Thyroid gland (tissue), 4 donors: ENCODE data around the gene ZNF219. TPM values are rescaled to one million over a fixed set of nuclear protein-coding genes. Genes with fewer than 3 reads are reported as not detected.
A peak's percentile ranks its signal among the peaks of the same experiment; 100 is the strongest.

Experiments
- DNase-seq, 2 donors: peaks; one replicate each; pipeline ENCODE4 v3.0.0-alpha.2; 2019
- H3K27ac ChIP-seq, 3 donors: fragments of 200-600 bp; sonication (generic); 1 replicate in 2 of 3; 2 replicates in 1 of 3; pipeline ENCODE4 v1.5.1; 2016 to 2019; ENCODE audit warnings: mild to moderate bottlenecking in 1 of 3, moderate library complexity in 1 of 3
- H3K27me3 ChIP-seq: fragments of 200-600 bp; sonication (generic); one replicate; pipeline ENCODE4 v1.5.1; 2019
- H3K36me3 ChIP-seq, 2 donors: fragments of 200-600 bp; sonication (generic); one replicate each; pipeline ENCODE4 v1.5.1; 2016 to 2019
- H3K4me1 ChIP-seq, 2 donors: fragments of 200-600 bp; sonication (generic); one replicate each; pipeline ENCODE4 v1.5.1; 2017 to 2019
- H3K4me3 ChIP-seq, 3 donors: fragments of 200-600 bp; sonication (generic); replicated peaks in 1 of 3; 1 replicate in 2 of 3; 2 replicates in 1 of 3; pipeline ENCODE4 v1.5.1; 2016; ENCODE audit warnings: mild to moderate bottlenecking in 1 of 3
- H3K9me3 ChIP-seq: fragments of 200-600 bp; sonication (generic); one replicate; pipeline ENCODE4 v1.5.1; 2017
- POLR2A ChIP-seq, 2 donors: fragments of 450-650 bp; IDR thresholded peaks; one replicate each; pipeline ENCODE4 v1.6.1; 2017; ENCODE audit warnings: antibody characterized with exemption in 2 of 2, mild to moderate bottlenecking in 2 of 2, moderate library complexity in 1 of 2
- WGBS, 2 donors: methylation state at CpG; one replicate each; pipeline ENCODE4 v1.1.5; 2017; 5-methylcytosine and 5-hydroxymethylcytosine counted together
- intact Hi-C: fragments of 100-400 bp; cut with DNase I; formaldehyde crosslinking; loops from one replicate; pipeline ENCODE4 v1.15.1; 2023
- total RNA-seq, 4 donors: library from RNA; depleted of rRNA; stranded (reverse); fragments of >200 nt; gene quantifications; one replicate each; pipeline ENCODE4 v1.2.3, GENCODE V29; 2016
- TF ChIP-seq, protein P1 (sequence below), 6 experiments: fragments of 200-600 bp in 3 of 6; fragments of 450-650 bp in 3 of 6; sonication (generic) in 3 of 6; IDR thresholded peaks; one replicate each; pipeline ENCODE4 v1.5.1; 2016 to 2019; ENCODE audit warnings: antibody characterized with exemption in 6 of 6, mild to moderate bottlenecking in 2 of 6, inconsistent platforms in 1 of 6, moderate library complexity in 1 of 6

Gene ZNF219
- total RNA-seq, 4 donors from 2014 or later = 53.6 to 82.7 (median 67.3) TPM

DNA sequence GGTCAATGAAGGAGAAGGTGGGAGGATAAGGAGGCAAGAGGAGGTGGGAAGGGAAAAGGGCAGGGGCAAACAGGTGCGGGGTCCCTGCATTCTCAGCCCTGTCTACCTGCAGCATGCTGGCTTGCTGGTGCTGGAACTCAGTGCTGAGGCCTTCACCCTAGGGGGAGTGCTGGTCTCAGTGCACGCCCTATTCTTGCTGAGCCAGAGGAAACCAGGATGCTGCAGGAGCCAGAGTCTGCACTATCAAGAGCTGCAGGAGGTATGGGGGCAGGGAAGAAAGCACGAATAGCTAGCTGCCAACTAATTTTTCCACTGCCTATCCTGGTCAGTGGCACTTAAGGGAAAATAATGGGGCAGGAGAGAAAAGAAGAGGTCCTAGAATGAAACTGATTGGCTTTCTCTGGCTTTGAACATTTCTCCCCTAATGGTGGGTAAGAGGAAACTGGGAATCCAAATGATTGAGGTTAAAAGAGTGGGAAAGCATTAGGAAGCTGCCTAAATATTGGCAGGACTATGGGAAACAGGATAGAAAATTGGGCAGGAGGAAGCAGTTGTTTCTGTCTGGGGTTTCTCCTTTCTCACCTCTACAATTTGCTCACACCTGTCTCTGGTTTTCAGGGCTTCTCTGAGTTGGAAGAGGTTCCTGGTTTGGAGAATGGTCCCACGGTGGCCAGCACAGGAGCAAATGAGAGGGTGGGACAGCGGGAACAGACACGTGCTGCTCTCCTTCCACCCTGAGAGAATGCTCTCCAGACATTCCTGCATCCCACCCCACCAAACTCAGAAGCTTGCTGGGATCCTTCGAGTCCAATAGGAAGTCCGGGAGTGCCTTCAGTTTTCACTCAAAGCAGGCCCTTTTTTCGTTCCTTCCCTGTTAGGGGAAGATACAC, 4.3 kb upstream of the ZNF219 start:
- intact Hi-C loops = no loop called here
- Histone ChIP-seq H3K27ac (peak overlapping the region; percentile 89 to 98 (median 95)), H3K36me3 (no peaks in the 10 kb centered on the region), H3K9me3 (no peaks in the 10 kb centered on the region), H3K4me3 (peak overlapping the region in 1 of 3 donors; percentile 61), H3K27me3 (no peaks in the 10 kb centered on the region), H3K4me1 (peaks cover 19 to 46% of the 10 kb centered on the region in 2 donors)
- no peak for TF ChIP-seq POLR2A (IDR thresholded peaks at IDR 0.05)
- TF ChIP-seq, protein P1, sequence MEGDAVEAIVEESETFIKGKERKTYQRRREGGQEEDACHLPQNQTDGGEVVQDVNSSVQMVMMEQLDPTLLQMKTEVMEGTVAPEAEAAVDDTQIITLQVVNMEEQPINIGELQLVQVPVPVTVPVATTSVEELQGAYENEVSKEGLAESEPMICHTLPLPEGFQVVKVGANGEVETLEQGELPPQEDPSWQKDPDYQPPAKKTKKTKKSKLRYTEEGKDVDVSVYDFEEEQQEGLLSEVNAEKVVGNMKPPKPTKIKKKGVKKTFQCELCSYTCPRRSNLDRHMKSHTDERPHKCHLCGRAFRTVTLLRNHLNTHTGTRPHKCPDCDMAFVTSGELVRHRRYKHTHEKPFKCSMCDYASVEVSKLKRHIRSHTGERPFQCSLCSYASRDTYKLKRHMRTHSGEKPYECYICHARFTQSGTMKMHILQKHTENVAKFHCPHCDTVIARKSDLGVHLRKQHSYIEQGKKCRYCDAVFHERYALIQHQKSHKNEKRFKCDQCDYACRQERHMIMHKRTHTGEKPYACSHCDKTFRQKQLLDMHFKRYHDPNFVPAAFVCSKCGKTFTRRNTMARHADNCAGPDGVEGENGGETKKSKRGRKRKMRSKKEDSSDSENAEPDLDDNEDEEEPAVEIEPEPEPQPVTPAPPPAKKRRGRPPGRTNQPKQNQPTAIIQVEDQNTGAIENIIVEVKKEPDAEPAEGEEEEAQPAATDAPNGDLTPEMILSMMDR (IDR thresholded peaks at IDR 0.05) = no peak
- DNase-seq = peak in 1 of 2 donors; percentile 14
- 17% methylated on average over 9 of the region's 9 CpGs for WGBS, 2 donors

DNA sequence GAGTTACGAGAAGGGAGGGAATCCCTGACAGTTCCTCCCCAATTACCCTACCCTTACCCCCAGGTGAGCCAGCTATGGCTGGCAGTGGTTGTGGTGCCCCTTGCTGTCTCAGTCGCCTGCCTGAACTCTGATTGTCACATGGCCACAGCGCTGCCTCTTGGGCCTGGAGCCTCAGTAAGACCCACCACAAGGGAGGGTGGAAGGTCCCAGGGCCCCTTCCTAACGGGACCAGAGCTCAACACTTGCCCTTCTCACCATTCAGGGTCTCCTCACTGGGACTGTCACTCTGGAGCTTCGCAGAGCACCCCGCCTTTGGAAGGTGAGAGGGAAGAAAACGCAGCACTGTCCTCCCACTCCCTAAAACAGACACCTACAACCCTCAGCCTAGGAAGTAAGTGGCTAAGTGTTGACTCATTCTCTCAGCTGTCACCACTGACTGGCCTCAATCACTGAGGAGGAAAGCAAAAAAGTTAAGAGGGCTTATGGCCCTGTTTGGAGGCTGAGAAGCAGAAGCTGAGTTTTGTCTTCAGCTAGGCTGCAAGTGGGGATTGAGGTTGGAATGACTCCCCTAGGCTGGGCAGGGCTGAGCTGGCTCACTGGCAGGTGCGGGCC, 3.5 kb upstream of the ZNF219 start:
- Histone ChIP-seq H3K27ac (no peak overlapping the region), H3K4me3 (no peak overlapping the region), H3K4me1 (peaks cover 21 to 45% of the 10 kb centered on the region in 2 donors), H3K36me3 (no peaks in the 10 kb centered on the region), H3K9me3 (no peaks in the 10 kb centered on the region), H3K27me3 (no peaks in the 10 kb centered on the region)
- WGBS, 2 donors = 89 to 91% methylated on average over 5 to 8 of the region's 8 CpGs
- TF ChIP-seq, protein P1 (IDR thresholded peaks at IDR 0.05) = no peak
- DNase-seq = no peak
- intact Hi-C loops = no loop called here

DNA sequence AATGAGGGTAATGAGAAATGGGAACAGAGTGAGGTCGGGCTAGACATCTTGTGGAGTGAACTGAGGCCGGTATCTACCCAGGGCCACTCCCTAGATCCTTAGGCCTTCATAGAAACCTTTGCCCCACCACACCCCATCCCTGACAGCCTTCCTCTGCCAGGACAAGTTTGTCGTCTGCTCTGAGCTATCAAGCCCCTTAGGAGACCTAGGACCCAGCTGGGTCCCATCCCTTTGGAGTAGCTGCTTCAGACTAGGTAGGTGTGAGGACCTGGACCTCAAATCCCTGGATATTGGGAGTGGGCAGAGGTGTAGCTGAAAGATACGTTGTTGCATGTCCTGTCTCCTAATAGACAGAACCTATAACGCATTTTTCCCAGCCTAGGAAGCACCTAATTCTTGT, 2.5 kb upstream of the ZNF219 start, which contains the start of gene TMEM253:
TSS of gene TMEM253 (plus strand) at position 136 of the 400 bp plus-strand sequence. CDS start 278 bp downstream, outside the sequence.
- Histone ChIP-seq H3K9me3 (no peaks in the 10 kb centered on the region), H3K36me3 (no peaks in the 10 kb centered on the region), H3K4me1 (peaks cover 17 to 44% of the 10 kb centered on the region in 2 donors), H3K4me3 (no peak within 1 kb of the TSS), H3K27ac (peak within 1 kb of the TSS in 1 of 3 donors; percentile 94), H3K27me3 (no peaks in the 10 kb centered on the region)
- 82 to 93% methylated on average over 5 of the region's 5 CpGs for WGBS, 2 donors
- DNase-seq = no peak
- TF ChIP-seq, protein P1 (IDR thresholded peaks at IDR 0.05) = no peak
- TF ChIP-seq POLR2A (IDR thresholded peaks at IDR 0.05) = no peak
- intact Hi-C loops = no loop called here

DNA sequence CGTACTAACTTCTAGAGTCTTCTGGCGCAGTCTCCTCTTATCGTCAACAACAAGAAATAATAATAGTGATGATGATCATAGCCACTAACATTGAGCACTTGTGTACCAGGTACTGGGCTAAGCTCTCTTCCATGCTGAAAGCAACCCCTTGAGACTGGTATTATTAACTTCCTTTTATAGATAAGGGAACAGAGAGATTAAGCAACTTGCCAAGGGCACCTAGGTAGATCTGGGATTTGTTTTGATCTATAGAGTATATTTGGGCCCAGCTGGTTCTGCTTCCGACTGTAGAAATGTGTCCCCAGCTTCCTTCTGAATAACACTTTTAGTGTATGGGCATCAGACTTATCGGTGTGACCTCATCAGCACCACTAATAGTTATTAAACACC, 1.1 kb upstream of the ZNF219 start:
- H3K27ac ChIP-seq = peak overlapping the region; percentile 88 to 96 (median 94)
- H3K9me3 ChIP-seq = no peaks in the 10 kb centered on the region
- DNase-seq = no peak
- no peaks in the 10 kb centered on the region for H3K36me3 ChIP-seq
- peak overlapping the region in 1 of 3 donors; percentile 55 for H3K4me3 ChIP-seq
- TF ChIP-seq, protein P1 (IDR thresholded peaks at IDR 0.05) = no peak
- TF ChIP-seq POLR2A (IDR thresholded peaks at IDR 0.05) = no peak
- 66 to 73% methylated on average over 5 of the region's 5 CpGs for WGBS, 2 donors
- intact Hi-C loops = no loop called here
- H3K27me3 ChIP-seq = no peaks in the 10 kb centered on the region
- H3K4me1 ChIP-seq = peaks cover 17 to 36% of the 10 kb centered on the region in 2 donors
